ENCODE data around the gene ZNF420.
"Not testable (repeated sequence)": the region's sequence is repeated elsewhere in the genome, so short reads cannot be mapped to it uniquely, and the experiment has no call there.

The ZNF420 gene

GRCh38 chr19:37077934-37078716, at the start of gene ZNF420:
ZNF420 (plus strand) TSS chr19:37078433; CDS start chr19:37089119, 10,686 bp downstream.
- peak; percentile 81 to 82 for DNase-seq (ENCODE audit: low read depth in 2 of 2)

GRCh38 chr19:37045140-37045539, 33.1 kb upstream of the ZNF420 start:
- no peak for DNase-seq (ENCODE audit: low read depth in 2 of 2)

GRCh38 chr19:37055330-37055729, 22.9 kb upstream of the ZNF420 start:
- DNase-seq (ENCODE audit: low read depth in 2 of 2): no peak

- no peak for DNase-seq (ENCODE audit: low read depth in 2 of 2)
These were observed 21.5 kb upstream of the ZNF420 start for GRCh38 chr19:37056776-37057175.

- DNase-seq (ENCODE audit: low read depth in 2 of 2): no peak
These were observed 19.1 kb upstream of the ZNF420 start for GRCh38 chr19:37059142-37059541.

- DNase-seq (ENCODE audit: low read depth in 2 of 2): not testable (repeated sequence)
These were observed 13.3 kb upstream of the ZNF420 start for GRCh38 chr19:37064886-37065285.

- DNase-seq (ENCODE audit: low read depth in 2 of 2): no peak
These were observed 4.1 kb upstream of the ZNF420 start for GRCh38 chr19:37074111-37074510.

- DNase-seq (ENCODE audit: low read depth in 2 of 2): no peak
These were observed 3.3 kb upstream of the ZNF420 start for GRCh38 chr19:37074819-37075362.

GRCh38 chr19:37076524-37076923, 1.7 kb upstream of the ZNF420 start:
- not testable (repeated sequence) for DNase-seq (ENCODE audit: low read depth in 2 of 2)

GRCh38 chr19:37077501-37077933, 716 bp upstream of the ZNF420 start:
- no peak for DNase-seq (ENCODE audit: low read depth in 2 of 2)

- no peak for DNase-seq (ENCODE audit: low read depth in 2 of 2)
These were observed 442 bp downstream of the ZNF420 start for GRCh38 chr19:37078717-37079032.

GRCh38 chr19:37079238-37079637, 1.0 kb downstream of the ZNF420 start:
- no peak for DNase-seq (ENCODE audit: low read depth in 2 of 2)

- DNase-seq (ENCODE audit: low read depth in 2 of 2): no peak
These were observed 4.1 kb downstream of the ZNF420 start for GRCh38 chr19:37082307-37082706.

- DNase-seq (ENCODE audit: low read depth in 2 of 2): no peak
These were observed 8.9 kb downstream of the ZNF420 start for GRCh38 chr19:37087110-37087509.

GRCh38 chr19:37095859-37096258, 17.6 kb downstream of the ZNF420 start:
- no peak for DNase-seq (ENCODE audit: low read depth in 2 of 2)

GRCh38 chr19:37098570-37098969, 20.3 kb downstream of the ZNF420 start:
- DNase-seq (ENCODE audit: low read depth in 2 of 2): no peak

GRCh38 chr19:37104135-37104534, 25.9 kb downstream of the ZNF420 start:
- not testable (repeated sequence) for DNase-seq (ENCODE audit: low read depth in 2 of 2)

GRCh38 chr19:37111753-37112152, 33.5 kb downstream of the ZNF420 start:
- DNase-seq (ENCODE audit: low read depth in 2 of 2): not testable (repeated sequence)

- no peak for DNase-seq (ENCODE audit: low read depth in 2 of 2)
These were observed 35.8 kb downstream of the ZNF420 start for GRCh38 chr19:37114001-37114400.

GRCh38 chr19:37122093-37122492, 43.9 kb downstream of the ZNF420 start:
- DNase-seq (ENCODE audit: low read depth in 2 of 2): not testable (repeated sequence)

- DNase-seq (ENCODE audit: low read depth in 2 of 2): no peak
These were observed 50.0 kb downstream of the ZNF420 start for GRCh38 chr19:37127999-37128820.

- DNase-seq (ENCODE audit: low read depth in 2 of 2): no peak
These were observed 50.6 kb downstream of the ZNF420 start for GRCh38 chr19:37128821-37129177.

GRCh38 chr19:37136111-37136510, 57.9 kb downstream of the ZNF420 start:
- no peak for DNase-seq (ENCODE audit: low read depth in 2 of 2)

Data from activated CD8-positive, alpha-beta memory T cell treated with anti-CD3 and anti-CD28 coated beads for 4 hours (primary cell).